HG03565 (cell line): ENCODE results near the gene CCDC63.
A peak's percentile ranks its signal among the peaks of the same experiment; 100 is the strongest.

Experiments used
- ATAC-seq: cut with Tn5 transposase; IDR thresholded peaks from one replicate; pipeline ENCODE4 v1.9.1; 2021; ENCODE audit warnings: mild to moderate bottlenecking, moderate library complexity; ENCODE audit not compliant: unreplicated experiment

The CCDC63 gene

DNA sequence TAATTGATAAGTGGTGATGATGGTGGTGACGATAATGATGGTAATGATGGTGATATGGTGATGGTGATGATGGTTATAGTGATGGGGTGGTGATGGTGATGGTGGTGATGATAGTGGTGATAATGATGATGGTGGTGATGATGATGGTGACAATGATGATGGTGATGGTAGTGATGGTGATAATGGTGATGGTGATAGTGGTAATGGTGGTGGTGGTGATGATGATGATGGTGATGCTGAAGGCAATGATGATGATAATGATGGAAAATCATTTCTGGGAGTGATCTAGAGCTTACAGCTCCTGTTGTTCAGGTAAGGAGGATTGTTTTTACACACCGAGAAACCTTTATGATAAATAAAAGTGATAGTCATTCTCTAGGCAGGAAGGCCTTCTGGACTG lies 33.9 kb downstream of the CCDC63 start:
- ATAC-seq = no peak

- no peak for ATAC-seq
Observed at GRCh38 chr12:110883251-110883650, 36.5 kb downstream of the CCDC63 start.

- ATAC-seq = no peak
Observed at GRCh38 chr12:110885152-110885840, 38.5 kb downstream of the CCDC63 start.

- no peak for ATAC-seq
Observed at GRCh38 chr12:110888256-110888991, 41.6 kb downstream of the CCDC63 start.

DNA sequence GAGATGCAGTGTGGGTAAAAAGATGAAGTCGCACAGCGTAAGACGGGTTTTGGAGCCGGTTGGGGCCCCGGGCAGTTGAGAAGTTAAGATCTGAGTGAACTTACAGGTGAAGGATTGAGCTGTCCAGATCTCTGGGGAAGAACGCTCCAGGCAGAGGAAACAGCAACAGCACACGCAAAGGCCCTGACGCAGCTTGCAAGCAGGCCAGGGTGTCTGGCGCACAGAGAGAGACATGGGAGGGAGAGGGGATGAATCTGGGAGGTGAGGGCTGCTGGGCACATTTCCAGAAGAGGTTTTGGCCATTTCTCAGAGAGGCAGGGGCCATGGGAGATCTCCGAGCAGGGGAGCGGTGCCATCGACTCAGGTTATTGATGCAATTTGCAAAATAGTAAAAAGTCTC lies 42.6 kb downstream of the CCDC63 start:
- no peak for ATAC-seq

- no peak for ATAC-seq
Observed at GRCh38 chr12:110893956-110894355, 47.2 kb downstream of the CCDC63 start.

DNA sequence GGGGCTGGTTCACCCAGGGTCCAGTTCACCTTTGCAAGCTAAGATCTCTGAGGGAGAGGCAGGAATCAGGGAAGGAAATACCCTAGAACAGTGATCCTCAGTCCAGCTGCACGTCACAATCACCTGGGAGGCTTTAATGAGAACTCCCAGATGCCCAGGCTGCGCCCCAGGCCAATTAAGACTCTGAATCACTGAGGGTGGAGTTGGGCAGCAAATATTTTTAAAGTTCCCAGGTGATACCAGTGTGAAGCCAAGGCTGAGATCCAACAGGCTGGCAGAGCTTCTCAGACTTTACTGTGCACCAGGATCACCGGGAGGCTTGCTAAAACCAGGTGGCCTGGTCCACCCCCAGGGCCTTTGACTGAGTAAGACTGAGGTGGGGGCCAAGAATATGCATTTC lies 49.8 kb downstream of the CCDC63 start:
- ATAC-seq = no peak

GRCh38 chr12:110901401-110901800 lies 54.6 kb downstream of the CCDC63 start:
- no peak for ATAC-seq

- ATAC-seq = no peak
Observed at GRCh38 chr12:110903511-110903910, 56.7 kb downstream of the CCDC63 start.

DNA sequence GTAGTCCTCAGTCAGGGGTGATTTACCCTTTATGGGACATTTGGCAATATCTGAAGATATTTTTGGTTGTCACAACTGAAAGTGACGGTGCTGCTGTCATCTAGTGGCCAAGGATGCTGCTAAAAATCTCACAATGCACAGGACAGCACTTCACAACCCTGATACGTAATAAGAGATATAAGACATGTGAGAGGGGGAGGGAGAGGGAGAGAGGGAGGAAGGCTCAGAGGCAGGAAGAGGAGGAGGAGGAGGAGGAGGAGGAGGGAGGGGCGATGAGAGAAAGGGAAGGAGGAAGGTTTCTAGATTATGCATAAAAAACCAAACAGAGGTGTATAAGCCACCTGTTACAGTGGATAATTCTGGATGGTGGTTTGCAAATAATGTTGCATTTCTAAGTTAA lies 59.3 kb downstream of the CCDC63 start:
- no peak for ATAC-seq

GRCh38 chr12:110906516-110906915 lies 59.7 kb downstream of the CCDC63 start:
- no peak for ATAC-seq

DNA sequence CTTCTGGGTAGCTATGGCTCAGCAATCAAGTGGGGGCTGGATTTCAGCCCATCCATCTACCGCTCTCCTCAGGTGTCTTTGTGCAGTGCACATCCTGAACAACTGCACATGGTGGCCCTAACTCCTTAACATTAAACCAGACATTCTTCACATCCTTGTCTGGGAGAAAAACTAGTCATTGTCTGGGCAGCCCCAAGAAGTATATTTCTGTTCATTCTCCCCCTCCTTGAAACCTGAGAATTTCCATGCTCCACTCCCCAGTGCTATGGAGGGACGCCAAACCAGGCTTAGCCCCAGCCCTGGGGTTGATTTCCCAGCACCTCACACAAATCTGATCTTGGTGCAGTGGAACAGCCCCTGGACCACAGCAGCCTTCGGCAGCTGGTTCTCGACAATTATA lies 60.2 kb downstream of the CCDC63 start:
- no peak for ATAC-seq

GRCh38 chr12:110907583-110907982 lies 60.8 kb downstream of the CCDC63 start:
- no peak for ATAC-seq

GRCh38 chr12:110908377-110909152 lies 61.8 kb downstream of the CCDC63 start:
- ATAC-seq = no peak

DNA sequence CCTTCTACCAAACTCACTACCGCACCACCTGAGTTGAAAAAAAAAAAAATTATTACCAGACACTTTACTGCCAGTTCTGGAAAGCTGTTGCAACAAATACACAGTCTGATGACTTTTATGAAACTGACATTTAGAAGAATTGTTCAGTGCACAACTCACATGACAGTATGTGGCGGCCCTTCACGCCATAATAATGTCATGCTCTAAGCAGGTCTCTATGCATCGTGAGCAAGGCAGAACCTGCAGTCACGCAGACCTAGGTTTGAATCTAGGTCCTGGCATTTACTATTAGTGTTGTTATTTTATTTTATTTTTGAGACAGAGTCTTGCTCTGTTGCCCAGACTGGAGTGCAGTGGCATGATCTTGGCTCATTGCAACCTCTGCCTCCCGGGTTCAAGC lies 65.5 kb downstream of the CCDC63 start:
- ATAC-seq = no peak

DNA sequence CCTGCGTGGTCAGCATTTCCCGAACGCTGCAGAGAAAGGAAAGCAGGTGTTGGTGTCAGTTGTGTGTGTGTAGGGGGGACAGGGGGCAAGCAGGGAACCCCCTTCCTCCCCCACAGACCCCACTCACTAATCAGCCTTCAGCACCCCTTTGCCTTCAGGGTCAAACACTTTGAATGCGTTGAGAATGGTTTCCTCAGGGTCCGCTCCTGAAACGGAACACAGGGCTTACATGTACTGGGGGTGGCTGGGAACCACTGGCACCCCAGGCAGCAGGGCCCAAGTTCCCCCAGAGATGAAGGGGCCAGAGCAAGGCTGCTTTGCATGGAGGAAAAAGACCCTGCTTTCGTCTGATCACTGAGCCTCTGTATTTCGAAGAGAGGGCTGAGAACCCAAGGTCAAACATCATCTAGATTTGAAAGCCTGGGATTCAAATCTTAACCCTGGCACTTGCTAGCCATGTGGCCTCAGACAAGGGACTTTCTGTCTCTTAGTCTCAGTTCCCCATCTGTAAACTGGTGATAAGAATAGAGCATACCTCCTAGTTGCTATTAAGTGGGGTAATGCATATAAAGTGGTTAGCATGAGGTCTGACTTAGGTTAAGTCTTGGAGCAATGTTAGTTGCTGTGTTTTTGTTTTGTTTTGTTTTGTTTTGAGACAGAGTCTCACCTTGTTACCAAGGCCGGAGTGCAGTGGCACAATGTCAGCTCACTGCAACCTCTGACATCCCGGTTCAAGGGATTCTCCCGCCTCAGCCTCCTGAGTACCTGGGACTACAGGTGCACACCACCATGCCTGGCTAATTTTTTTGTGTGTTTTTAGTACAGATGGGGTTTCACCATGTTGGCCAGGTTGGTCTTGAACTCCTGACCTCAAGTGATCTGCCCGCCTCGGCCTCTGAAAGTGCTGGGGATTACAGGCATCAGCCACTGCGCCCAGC lies 66.6 kb downstream of the CCDC63 start:
- ATAC-seq = peak; percentile 98

- no peak for ATAC-seq
Observed at GRCh38 chr12:110916295-110916875, 69.6 kb downstream of the CCDC63 start.

DNA sequence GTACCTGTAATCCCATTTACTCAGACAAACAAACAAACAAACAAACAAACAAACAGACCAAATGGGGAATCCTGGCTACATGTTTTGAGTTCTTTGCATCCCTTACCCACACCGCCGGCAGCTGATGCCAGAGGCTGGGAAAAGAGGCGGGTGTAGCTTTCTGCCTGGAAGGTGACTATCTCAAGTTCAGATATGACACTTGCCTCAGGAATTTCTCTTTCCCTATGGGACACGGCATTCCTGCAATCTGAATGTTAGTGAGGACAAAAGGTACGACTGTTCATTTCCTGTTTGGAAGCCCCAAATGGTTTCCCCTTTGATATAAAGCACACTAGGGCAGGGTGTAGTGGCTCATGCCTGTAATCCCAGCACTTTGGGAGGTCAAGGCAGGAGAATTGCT lies 70.7 kb downstream of the CCDC63 start:
- no peak for ATAC-seq

DNA sequence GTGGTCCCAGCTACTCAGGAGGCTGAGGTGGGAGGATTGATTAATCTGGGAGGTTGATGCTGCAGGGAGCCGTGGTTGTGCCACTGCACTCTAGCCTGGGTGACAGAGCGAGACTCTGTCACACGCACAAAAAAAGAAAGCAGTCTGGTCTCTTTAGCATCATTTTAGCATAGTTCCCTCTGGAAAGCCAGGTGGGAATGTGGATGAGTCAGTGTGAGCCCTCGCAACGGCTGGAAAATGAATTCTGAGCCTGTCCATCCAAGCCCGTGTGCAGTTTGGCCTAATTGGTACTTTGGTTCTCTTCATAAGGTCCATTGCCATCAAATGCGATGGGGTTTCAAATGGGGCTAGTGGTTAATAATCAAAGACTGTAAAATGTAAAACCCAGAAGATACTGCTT lies 71.2 kb downstream of the CCDC63 start:
- ATAC-seq = no peak

GRCh38 chr12:110919720-110920119 lies 72.9 kb downstream of the CCDC63 start:
- ATAC-seq = no peak
